Tongue (tissue), 2 donors: ENCODE results near the gene ACAN. TPM values are rescaled to one million over a fixed set of nuclear protein-coding genes. Genes with fewer than 3 reads are reported as not detected.
"Not testable (repeated sequence)": the region's sequence is repeated elsewhere in the genome, so short reads cannot be mapped to it uniquely, and the experiment has no call there.

Experiments
- DNase-seq: peaks from one replicate; pipeline ENCODE4 v3.0.0-alpha.2; 2015
- total RNA-seq: library from RNA; depleted of rRNA; stranded (reverse); fragments of >200 nt; gene quantifications from one replicate; pipeline ENCODE4 v1.2.3, GENCODE V29; 2014

Gene ACAN
- total RNA-seq, 1 donor from 2014 or later = 12.6 TPM

DNA sequence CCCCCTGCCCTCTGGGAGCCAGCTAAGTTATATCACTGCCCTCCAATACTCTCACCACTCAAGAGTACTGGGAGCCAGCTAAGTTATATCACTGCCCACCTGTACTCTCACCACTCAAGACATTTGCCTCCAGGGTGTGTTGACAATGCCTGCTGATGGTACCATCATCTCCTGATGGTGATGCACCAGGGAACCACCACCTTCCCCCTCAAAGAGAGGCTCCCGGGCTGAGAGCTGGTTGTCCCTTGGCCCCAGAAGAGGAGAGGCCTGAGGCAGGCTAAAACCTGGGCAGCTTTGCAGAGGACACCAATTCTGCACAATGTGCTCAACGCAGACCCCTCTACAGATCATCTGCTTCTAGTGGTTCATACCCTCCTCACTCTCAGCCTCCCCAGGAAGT lies 99.6 kb downstream of the ACAN start:
- no peak for DNase-seq

DNA sequence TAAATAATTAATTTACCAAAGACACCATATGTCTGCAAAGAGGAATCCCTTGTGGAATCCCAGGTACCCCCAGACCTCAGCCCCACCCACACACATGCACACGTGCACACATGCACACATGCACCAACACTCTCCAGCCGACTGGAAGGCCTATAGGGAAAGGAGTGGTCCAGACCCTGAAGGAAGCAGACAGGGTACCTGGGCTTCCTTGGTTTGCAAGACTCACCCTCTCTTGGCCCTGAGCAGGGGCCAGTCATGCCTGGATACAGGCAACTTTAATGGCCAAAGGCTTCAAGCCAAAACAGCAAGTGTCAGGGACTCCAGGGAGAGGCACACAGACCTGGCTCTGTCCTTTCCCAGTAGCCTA lies 101.0 kb downstream of the ACAN start:
- DNase-seq = no peak

DNA sequence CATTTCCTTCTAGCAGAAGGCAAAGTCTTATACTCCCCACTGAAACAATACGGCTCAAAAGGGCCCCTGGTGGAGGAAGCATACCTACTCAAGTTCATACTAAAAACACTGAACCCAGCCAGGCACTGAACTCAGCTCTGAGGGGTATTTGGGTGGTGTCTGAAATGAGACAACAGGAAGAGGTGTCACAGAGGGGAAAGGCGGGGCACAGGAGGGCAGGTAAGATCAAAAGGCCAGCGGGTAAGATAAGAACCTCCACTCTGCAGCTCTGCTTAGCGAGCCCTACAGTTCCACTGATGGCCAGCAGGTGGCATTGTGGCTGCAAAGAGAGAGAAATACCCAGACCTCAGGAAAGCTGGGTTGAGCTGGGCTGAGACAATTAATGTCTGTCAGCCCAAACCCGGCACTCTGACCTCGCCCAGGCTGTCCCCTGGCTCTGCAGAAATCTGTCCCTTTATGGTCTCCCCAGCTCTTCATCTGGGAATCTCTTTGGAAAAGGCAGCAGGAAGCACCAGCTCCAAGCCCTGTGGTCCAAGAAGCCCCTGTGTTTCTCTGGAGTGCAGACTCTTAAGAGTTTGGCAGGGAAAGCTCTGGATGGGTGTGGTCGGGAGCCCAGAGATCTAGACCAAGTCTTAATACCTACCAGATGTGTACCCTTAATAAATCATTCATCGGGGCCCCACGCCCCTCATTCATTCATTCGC lies 101.5 kb downstream of the ACAN start:
- DNase-seq = peak; percentile 90

DNA sequence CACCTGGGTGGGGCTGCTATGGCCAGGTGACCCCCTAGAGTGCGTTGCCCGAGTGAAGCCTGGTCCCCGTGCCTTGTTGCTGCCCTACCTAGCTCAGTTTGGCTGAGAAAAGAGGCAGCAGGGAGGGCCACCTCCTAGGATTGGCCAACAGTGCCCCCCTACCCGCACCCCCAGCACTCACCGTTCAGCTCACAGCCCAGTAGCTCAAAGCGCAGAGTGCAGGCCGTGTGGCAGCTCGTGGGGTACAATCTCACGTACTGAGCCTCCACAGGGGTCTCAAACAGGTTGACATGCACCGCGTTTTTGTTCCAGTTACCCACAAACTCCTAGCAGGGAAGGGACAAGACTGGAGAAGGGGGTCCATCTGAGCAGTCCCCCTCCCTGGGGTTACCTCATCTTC lies 102.3 kb downstream of the ACAN start:
- no peak for DNase-seq

DNA sequence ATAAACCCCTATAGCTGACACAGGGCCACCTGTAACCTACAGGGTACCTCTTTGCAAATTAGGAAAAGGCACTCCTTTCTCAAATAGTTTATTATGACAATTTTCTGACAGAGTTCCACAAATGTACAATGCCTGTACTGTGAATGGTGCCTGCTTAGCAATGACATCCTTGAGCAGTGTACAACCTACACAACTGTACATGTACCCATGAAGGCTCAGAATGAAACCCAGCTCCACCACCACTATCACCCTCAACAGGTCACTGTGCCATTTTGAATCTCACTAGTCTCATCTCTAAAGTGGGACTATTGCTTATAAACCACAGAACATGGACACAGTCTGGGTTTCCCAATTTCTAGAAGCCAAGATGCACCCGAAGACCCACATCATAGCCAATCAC lies 102.9 kb downstream of the ACAN start:
- DNase-seq = no peak

DNA sequence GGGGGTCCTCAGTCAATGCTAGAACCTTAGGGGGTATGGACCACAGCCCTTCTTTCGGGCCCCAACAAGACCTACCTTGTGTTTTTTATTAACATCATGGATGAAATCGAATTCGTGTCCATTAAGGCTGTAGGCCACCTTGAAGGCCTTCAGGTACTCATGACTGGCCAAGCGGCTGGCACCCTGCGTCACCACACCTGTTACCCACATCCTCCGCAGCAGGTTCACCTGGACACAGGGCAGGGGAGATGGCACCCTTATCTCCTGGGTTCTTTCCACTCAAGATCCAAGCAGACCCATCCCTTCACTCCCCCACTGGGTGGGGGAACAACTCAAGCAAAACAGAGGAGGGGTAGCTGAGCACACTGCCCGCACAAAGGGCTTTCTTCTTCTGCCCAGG lies 103.3 kb downstream of the ACAN start:
- DNase-seq = no peak

DNA sequence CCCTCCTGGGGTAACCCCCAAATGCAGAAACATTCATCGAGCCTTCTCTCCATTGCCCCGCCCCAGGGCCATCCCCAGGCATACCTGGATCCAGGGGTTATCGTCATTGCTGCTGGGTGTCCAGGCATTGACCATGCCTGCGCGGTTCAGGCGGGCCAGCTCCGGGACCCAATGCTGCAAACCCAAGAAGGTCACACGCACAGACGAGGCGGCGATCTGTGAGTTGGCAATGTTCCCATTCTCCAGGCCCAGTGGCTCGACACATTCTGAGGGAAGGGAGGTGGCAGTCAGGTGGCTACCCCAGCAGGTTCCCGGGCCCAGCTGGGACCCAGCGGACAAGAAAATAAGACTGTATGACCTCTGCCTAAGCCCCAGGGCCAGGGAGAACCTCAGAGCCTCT lies 103.9 kb downstream of the ACAN start:
- no peak for DNase-seq

DNA sequence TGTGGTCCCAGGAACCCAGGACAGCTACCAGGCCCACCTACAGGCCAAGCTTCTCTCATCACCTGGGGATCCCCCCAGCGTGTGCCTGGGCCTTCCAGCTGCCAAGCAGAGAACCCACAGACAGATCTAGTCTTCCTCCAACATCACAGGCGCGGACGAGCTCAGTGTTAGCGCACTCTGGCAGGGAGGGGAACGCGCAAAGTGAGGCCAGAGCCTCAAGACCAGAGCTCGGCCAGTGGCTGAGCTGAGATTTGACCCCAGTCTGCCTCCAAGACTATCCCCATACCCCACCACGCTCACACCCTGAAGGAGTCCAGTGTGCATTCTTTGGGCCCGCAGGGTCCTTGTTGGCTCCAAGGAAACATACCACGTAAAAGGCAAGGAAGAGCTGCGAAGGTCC lies 104.9 kb downstream of the ACAN start:
- no peak for DNase-seq

DNA sequence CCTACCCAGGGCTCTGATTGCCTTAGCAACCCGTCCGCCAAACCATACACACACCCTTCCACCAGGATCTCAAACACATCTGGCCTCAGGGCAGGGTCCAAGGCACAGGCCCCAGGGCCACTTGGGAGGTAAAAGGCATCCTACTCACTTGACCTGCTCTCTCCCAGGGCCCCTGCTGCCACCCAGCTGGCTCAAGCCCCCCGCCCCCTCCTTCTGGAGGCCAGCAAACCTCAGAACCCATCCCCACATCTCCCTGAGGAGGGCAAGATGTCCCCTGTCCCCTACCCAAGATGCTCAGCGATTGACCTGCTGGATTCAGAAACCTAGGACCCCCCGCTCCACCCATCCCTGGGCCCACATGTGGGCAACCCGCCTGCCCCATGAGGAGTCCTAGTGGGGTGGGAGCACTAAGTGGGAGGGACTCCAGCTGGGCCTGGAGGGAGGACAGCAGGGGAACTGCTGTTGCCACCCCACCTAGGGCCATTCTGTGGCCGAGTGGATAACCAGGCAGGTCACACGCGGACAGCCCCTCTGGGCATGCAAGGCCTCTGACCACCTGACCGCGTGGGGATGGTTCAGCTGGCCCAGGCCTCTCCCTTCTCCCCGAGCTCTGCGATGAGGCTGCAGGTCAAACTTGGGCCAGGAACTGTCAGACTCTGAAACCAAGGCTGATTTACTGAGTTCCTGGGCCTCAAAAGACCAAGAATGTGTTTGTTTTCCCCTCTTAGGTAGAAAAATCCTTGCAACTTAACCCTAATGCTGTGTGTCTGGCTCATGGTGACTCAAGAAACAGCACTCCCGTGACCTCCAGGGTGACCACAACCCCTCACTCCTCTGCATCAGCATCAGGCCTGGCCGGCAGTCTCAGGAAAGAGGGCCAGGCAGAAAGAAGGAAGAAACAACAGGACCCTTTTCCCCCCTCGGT lies 105.7 kb downstream of the ACAN start:
- DNase-seq = no peak

DNA sequence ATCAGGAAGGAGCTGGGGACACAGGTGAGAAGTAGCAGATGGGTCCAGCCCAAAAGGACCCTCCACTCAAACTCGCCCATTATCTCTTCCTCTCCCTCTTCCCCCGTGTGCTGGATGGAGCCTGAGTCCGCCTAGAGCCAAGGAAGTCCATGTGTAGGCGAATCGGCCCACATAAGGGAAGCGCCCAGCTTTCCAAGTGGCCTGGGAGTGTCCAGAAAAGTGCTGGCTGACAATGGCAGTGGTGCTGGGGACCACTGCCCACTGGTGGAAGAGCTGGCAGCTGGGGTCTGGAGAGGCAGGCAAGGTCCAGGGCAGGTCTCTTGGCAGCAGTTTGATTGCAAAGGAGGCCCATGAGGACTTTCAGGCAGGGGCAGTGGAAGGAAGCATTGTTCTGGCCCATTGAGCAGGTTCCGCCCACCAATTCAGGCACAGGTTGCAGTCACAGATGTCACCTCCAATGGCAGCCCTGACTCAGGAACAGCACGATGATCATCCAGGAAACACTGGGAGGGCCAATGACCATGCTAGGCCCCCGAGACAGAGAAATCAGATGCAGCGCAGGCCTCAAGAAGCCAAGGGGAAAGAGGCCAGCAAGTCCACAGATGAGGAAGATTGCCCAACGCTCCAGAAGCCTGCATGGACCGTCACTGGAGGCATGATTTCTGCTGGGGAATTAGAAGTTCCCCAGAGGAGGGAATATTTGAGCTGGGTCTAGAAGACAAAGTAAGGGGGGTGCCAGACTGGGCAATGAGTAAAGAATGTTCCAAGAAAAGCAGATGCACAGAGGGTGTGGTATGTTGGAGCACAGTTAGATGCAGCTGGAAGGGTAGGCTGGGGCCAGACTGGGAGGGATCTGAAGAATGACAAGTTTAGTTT lies 107.0 kb downstream of the ACAN start:
- peak; percentile 37 for DNase-seq

DNA sequence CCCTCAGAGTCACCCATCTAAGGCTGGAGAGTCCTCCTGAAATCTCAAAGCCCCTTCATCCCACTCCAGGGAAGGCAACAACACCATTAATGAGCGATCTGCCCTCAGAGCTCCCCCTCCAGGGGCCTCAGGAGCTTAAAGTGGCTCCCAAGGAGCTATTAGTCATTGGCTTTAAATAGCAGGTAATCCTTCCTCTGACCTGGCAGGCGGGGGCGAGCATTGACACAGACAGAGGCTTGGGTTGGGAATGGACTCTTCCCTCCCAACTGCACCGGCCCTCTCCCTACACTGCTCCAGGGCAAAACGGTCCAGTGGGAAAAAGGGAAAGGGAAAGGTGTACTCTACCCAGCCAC lies 108.5 kb downstream of the ACAN start:
- peak; percentile 67 for DNase-seq

DNA sequence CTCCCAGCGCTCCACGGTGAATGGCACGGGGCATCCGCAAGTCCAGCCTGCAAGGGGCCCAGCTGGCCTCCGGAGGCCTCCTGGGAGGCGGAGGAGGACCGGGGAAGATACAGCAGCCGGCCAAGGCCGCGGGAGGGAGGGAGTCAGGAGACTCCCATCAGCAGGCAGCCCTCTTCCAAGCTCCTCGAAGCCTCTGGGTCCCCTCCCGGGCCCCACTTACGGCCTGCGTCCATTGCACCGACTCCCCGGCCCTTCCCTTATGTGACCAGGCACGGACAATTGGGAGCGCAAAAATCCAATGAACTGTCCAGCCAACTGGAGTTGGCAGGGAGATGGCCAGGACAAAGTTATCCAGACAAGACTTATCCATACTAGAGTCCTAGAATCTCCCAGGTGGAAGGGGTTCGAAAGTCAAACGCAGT lies 109.3 kb downstream of the ACAN start:
- peak; percentile 46 for DNase-seq

DNA sequence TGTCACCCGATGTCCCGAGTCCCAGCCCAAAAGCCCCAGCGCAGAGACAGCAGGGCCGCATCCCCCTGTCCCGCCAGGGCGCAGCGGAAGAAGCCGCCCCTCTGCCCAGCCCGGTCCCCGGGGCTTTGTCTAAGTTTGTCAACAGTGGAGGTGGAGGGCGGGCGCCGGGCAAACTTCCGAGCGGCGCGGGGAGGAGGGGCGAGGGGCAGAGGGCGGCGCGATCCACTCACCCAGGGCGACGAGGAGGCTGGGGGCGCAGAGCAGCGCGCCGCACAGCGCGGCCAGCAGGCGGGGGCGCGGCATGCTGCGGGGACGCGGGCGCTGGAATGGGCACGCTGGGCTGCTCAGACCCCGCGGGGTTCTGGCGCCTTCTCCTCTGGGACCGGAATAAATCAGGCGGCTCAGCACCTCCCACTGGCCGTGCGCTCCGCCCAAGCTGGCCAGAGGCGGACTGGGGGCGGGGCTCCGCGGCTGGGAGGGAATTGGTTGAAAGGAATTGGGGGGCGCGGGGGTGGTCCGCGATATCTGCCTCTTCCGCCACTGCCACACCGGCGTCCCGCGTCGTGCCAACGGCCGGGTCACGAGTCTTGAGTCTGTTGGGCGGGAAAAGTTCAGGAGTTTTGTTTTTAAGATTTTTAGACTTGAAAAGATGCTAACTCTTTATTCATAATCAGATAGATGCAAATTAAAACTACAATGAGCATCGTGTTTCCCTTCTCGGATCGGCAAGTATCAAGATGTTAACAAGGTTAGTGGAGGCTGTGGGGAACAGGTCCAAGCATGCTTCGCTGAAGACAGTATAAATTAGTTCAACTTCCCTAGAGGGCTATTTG lies 110.0 kb downstream of the ACAN start, which contains the start of gene MFGE8:
TSS of gene MFGE8 (minus strand) at position 363 of the 833 bp plus-strand sequence. CDS start at position 303, 60 bp downstream.
- DNase-seq = peak; percentile 83

DNA sequence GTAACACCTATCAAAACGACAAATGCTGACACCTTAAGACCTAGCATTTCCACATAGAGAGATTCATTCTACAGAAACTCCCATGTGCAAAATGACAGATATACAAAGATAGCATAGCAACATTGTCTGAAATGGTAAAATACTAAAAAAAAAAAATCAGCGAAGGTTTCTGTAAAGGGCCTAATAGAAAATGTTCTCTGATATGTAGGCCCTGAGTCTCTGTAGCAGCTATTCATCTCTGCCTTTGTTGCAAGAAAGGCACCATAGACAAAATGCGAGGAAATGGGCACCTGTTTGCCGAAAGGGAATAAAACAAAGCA lies 110.6 kb downstream of the ACAN start:
- DNase-seq = no peak

DNA sequence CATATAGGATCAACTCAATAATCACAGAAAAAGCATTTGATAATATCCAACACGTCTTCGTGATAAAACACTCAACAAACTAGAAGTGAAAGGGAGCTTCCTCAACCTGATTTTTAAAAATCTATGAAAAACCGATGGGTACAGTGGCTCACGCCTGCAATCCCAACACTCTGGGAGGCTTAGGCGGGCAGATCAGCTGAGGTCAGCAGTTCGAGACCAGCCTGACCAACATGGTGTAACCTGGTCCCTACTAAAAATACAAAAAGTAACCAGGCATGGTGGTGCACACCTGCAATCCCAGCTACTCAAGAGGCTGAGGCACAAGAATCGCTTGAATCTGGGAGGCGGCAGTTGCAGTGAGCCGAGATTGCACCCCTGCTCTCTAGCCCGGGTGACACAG lies 112.1 kb downstream of the ACAN start:
- no peak for DNase-seq

DNA sequence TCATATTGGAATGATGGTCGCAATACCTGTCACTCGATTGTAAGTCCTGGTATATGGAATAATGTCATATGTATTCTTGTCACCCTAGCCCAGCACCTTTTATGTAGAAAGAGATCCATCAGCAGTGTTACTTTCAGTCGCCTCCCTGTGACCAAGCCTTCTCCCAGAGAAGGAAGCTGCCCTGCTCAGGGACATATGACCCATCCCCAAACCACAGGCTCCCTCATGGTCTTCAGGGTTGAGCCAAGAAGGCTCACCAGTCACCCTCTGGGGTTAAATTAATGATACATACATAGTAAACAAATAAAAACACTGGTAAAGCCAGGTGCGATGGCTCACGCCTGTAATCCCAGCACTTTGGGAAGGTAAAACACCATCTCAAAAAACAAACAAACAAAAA lies 114.5 kb downstream of the ACAN start:
- DNase-seq = no peak

DNA sequence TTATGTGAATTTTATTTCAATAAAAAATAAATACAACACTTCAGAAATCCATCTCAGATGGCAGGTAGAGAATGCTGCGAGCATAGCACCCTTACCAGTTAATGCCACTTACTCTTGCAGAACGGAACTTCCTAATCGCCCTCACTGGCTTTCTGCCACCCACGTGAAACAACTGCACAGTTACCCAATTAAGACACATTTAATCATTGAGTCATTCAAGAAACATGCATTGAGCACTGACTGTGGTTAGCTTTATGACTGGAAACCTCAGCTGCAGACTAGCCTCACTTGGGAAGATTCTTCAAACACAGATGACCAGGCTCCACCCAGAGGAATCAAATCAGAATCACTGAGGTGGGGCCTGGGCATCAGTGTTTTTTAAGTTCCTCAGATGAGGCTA lies 115.5 kb downstream of the ACAN start:
- peak; percentile 67 for DNase-seq

DNA sequence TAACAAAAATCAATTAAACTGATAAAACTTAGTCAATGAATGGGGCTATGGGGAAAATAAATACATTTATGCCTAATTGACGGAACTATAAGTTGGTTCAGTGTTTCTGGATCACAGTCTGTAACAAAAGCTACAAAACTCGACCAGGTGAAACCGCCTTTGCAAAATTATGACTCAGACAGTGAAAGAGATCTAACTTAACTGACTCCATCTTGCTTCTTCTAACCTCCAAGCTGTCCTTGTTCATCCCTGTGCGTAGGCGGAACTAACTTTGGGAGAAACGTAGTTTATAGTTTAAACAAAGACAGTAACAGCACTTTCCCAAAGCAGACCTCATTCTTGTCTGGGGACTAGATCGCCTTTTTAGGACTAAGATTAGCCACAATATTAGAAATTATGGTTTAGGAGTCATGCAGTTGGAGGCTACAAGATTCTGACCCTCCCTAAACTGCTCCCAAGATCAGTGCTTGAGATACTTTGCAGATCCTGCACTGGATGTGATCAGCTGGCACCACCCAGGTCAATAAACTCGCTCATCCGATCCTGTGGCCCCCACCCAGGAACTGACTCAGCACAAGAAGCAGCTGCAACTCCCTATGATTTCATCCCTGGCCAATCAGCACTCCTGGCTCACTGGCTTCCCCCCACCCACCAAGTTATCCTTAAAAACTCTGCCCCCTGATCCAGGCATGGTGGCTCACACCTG lies 117.1 kb downstream of the ACAN start:
- DNase-seq = no peak

DNA sequence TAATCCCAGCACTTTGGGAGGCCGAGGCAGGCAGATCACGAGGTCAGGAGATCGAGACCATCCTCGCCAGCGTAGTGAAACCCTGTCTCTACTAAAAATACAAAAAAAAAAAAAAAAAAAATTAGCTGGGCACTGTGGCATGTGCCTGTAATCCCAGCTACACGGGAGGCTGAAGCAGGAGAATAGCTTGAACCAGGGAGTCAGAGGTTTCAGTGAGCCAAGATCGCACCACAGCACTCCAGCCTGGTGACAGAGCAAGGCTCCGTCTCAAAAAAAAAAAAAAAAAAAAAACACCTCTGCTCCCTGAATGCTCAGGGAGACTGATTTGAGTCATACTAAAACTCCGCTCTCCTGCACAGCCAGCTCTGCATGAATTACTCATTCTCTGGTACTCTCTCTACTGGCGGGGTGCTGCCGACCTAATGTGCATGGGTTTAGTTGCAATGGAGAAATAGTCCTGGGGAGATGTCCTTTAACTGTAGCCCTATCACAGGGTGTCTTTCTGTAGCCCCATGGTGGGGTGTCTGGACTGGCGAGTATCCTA lies 117.7 kb downstream of the ACAN start:
- DNase-seq = not testable (repeated sequence)
